ENCODE measurements around the gene MOV10L1. TPM values are rescaled to one million over a fixed set of nuclear protein-coding genes. Genes with fewer than 3 reads are reported as not detected.

The MOV10L1 gene
- total and polyA plus RNA-seq, 2 donors (not counting 3 experiments of a cell fraction or from before 2014, with no cell fraction given) = 27.6 to 37.6 TPM

- intact Hi-C loops (cut with micrococcal nuclease) = loop anchor here (10.0 kb wide), 1 partner anchor 228 kb away; no protein-coding TSS in a partner anchor
Observed at GRCh38 chr22:50203288-50203687, 113.5 kb downstream of the MOV10L1 start.

More at GRCh38 chr22:50203288-50203687, 113.5 kb downstream of the MOV10L1 start:
- Histone ChIP-seq H3K79me2 (ENCODE audit: control insufficient read depth, insufficient read depth, low read length) (peaks cover 26% of the 10 kb centered on the region), H2AFZ (ENCODE audit: low read depth, low read length) (no peak overlapping the region), H3K4me2 (ENCODE audit: insufficient read depth, low read length) (no peak overlapping the region), H3K9me3 (replicated peaks; ENCODE audit: control insufficient read depth, insufficient read depth, low read length) (no peaks in the 10 kb centered on the region), H3K9ac (replicated peaks; ENCODE audit: extremely low read depth, insufficient read depth, low read length) (no peak overlapping the region), H3K27ac (ENCODE audit: insufficient read depth, low read depth, low read length) (no peak overlapping the region), H3K9me1 (replicated peaks; ENCODE audit: control insufficient read depth, extremely low read depth, insufficient read depth, low read length) (no peaks in the 10 kb centered on the region), H3K36me3 (ENCODE audit: control insufficient read depth in 2 of 2, extremely low read depth in 1 of 2, insufficient read depth in 2 of 2, low read length in 2 of 2) (peaks cover 2% of the 10 kb centered on the region in 2 experiments), H3K4me1 (ENCODE audit: control insufficient read depth, extremely low read depth, insufficient read depth, low read length) (peaks cover 31% of the 10 kb centered on the region), H4K20me1 (replicated peaks; ENCODE audit: control insufficient read depth, extremely low read depth, insufficient read depth, low read length) (no peaks in the 10 kb centered on the region), H3K27me3 (ENCODE audit: control insufficient read depth in 2 of 2, insufficient read depth in 2 of 2, low read length in 2 of 2) (no peaks in the 10 kb centered on the region), H3K4me3 (replicated peaks in 1 of 3; ENCODE audit: insufficient read depth in 1 of 3, low read depth in 1 of 3, low read length in 3 of 3) (no peak overlapping the region)
- no peak for DNase-seq (ENCODE audit: low read depth, low spot score)
- ChIA-PET CTCF (no interaction called here), POLR2A (no interaction called here)
- no peak for FAIRE-seq
- dilution Hi-C loops (cut with MboI; ENCODE audit: extremely low pct_ligation_motif_present, low sequenced_read_pairs) = no loop called here
- TF ChIP-seq POLR2A (IDR thresholded peaks at IDR 0.05; ENCODE audit: low read depth, low read length) = no peak
- no peak for TF ChIP-seq CTCF (IDR thresholded peaks at IDR 0.05; ENCODE audit: extremely low read depth in 1 of 2, insufficient read depth in 1 of 2, low read depth in 1 of 2, low read length in 2 of 2)
- TF ChIP-seq, protein P1, sequence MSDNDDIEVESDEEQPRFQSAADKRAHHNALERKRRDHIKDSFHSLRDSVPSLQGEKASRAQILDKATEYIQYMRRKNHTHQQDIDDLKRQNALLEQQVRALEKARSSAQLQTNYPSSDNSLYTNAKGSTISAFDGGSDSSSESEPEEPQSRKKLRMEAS (IDR thresholded peaks at IDR 0.05; ENCODE audit: insufficient read depth, insufficient read length) = no peak
- no peak for TF ChIP-seq POLR2AphosphoS5 (IDR thresholded peaks at IDR 0.05; ENCODE audit: insufficient read depth, low read depth, low read length)
- no peak for TF ChIP-seq FOS (IDR thresholded peaks at IDR 0.05; ENCODE audit: borderline replicate concordance, insufficient read depth, low read length)
- no peak for TF ChIP-seq EZH2 (IDR thresholded peaks at IDR 0.05; ENCODE audit: borderline replicate concordance, low read depth, low read length, severe bottlenecking)
- no peak for TF ChIP-seq MYC (IDR thresholded peaks at IDR 0.05; ENCODE audit: low read depth, low read length)
- TF ChIP-seq GATA2 (IDR thresholded peaks at IDR 0.05; ENCODE audit: insufficient read depth, insufficient read length, low read depth, low read length) = no peak
- TF ChIP-seq JUN (IDR thresholded peaks at IDR 0.05; ENCODE audit: borderline replicate concordance, insufficient read depth, insufficient read length, low read depth) = no peak
- BruUV-seq (replicated peaks) = no TSS peak

Measured in endothelial cell of umbilical vein (primary cell).